ENCODE results near the gene MTERF4. TPM values are rescaled to one million over a fixed set of nuclear protein-coding genes. Genes with fewer than 3 reads are reported as not detected.

Gene MTERF4
- total RNA-seq, 1 experiment from 2014 or later = 49.0 TPM

DNA sequence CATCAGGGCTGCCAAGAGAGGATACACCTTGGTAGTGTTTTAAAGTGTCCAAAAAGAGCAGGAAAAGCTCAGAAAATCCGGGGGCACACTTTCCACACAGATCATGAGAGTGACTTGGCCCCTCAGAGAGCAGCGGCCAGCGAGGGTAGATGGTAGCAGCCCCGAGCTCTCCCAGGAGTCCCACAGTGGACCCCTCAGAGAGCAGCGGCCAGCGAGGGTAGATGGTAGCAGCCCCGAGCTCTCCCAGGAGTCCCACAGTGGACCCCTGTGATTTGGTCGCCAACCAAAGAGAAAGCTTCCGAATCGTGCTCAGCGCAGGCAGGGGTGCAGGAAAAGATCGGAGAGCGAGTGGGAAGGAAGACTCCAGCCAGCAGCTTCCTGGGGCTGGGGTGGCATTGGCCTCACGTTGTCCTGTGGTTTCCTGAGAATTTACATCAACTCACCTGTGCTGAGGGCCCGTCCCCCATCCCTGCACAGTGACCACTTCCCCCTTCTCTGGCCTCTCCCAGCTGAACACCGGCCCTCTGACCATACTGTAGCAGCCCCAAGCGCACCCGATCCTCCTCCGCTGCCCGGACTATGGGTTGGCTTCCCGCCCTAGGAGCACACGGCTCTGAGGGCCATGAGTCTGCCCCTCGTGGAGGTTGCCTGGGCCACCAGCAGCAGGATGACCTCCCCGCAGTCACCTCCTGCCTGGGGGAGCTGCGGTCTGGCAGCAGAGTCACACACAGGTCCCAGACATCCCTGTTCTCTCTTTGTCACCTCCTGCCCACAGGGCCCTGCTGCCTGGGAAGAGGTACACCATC lies 33.7 kb downstream of the MTERF4 start:
- Histone ChIP-seq H3K36me3 (no peaks in the 10 kb centered on the region; the same call in 1 of the 2 replicates), H3K9me3 (replicated peaks) (no peaks in the 10 kb centered on the region), H3K4me1 (no peaks in the 10 kb centered on the region; the same call in 1 of the 2 replicates), H3K27me3 (no peaks in the 10 kb centered on the region), H3K27ac (no peak overlapping the region), H3K4me3 (no peak overlapping the region)
- DNase-seq = no peak

DNA sequence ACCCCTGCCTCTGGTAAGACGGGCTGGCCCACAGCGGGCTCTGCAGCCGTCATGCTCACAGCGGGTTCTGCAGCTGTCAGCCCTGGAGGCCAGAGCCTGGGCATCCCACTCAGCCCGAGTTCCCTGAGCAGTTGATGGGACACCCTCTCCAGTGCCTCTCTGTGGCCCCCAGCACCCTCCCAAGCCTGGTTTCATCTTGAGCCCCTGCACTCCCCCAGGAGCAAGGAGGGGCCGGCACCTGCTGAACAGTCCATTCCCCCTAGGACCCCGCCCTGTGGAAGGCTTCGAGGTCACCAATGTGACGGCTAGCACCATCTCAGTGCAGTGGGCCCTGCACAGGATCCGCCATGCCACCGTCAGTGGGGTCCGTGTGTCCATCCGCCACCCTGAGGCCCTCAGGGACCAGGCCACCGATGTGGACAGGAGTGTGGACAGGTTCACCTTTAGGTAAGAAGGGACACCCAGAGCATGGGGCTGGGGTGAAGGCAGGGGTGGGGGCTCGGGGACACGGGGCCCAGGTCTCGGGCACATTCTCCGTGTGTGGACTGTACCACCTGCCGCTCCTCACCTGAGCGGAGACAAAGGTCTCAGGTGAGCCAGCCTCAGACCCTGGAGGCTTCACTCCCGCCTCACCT lies 34.5 kb downstream of the MTERF4 start:
- H3K27me3 ChIP-seq = no peaks in the 10 kb centered on the region
- no peak for DNase-seq
- H3K4me3 ChIP-seq = no peak overlapping the region
- H3K36me3 ChIP-seq = no peaks in the 10 kb centered on the region; the same call in 1 of the 2 replicates
- peaks cover 1% of the 10 kb centered on the region; the same call in 1 of the 2 replicates for H3K4me1 ChIP-seq
- no peak overlapping the region for H3K27ac ChIP-seq
- no peaks in the 10 kb centered on the region for H3K9me3 ChIP-seq (replicated peaks)

DNA sequence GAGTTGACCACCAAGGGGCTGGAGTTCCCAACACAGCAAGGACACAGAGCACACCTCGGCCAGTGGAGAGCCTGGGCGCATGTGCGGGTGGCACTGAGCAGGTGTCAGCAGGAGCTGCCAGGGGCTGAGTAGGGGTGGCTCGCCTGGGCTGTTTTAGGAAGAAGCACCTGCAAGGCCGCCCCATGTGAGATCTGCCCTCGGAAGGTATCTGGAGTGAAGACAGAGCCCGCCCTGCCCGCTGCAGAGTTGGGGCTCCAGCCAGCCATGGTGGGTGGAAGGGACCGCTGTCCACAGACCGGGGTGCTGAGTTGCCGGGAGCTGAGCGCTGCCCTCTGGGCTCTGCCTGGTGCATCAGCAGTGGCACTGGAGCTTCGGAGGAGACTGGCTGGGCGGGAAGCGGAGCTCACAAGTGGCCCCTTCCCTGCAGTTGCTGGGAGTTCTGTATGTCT lies 35.2 kb downstream of the MTERF4 start:
- DNase-seq = no peak
- Histone ChIP-seq H3K4me1 (peaks cover 8% of the 10 kb centered on the region; the same call in 1 of the 2 replicates), H3K4me3 (no peak overlapping the region), H3K9me3 (replicated peaks) (no peaks in the 10 kb centered on the region), H3K27me3 (no peaks in the 10 kb centered on the region), H3K27ac (no peak overlapping the region), H3K36me3 (no peaks in the 10 kb centered on the region)

DNA sequence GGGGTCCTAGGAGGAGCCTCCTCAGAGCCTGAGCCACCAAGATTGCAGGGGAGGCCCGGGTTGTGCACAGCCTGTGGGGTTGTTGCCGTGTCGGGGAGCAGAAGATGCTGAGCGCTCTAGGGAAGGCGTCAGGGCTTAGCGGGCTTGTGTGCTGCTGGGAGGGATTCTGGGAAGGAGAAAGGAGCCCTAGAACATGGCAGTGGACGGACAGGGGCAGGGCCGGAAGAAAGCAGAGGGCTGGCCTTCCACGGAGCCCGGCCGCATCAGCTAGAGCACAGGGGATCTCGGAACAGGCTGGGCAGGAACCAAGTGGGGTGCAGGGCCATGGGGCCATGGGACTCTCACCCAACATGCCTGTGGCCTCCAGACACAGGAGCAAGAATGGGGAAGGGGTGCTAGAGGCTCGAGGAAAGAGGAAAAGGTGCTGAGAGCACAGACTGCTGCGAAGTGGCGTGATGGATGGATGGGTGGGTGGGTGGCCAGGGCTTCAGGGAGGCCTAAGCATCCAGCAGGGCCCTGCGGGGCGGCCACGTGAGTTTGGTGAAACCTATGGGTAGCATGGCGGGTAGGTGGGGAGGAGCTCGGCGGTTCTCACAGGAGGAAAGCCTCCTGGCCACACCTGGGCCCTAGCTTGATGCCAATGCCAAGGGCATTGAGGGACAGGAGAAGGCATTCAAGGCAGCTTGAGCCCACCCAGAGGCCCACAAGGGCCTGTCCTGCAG lies 35.8 kb downstream of the MTERF4 start:
- Histone ChIP-seq H3K27ac (no peak overlapping the region), H3K9me3 (replicated peaks) (no peaks in the 10 kb centered on the region), H3K27me3 (no peaks in the 10 kb centered on the region), H3K4me3 (no peak overlapping the region), H3K4me1 (peaks cover 8% of the 10 kb centered on the region; the same call in 1 of the 2 replicates), H3K36me3 (no peaks in the 10 kb centered on the region)
- DNase-seq = no peak

DNA sequence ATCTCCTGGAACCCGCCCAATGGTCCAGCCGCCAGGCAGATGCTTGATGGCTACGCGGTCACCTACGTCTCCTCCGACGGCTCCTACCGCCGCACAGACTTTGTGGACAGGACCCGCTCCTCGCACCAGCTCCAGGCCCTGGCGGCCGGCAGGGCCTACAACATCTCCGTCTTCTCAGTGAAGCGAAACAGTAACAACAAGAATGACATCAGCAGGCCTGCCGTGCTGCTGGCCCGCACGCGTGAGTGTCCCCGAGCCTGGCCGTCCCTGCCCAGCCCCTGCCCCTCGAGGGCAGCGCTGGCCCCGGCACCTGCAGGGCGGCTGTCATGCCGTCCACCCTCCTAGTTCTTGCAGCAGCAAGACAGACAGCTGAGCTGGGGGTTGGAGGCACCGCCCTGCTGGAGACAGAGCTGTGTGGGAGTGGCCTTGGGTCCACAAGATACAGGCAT lies 36.7 kb downstream of the MTERF4 start:
- Histone ChIP-seq H3K27ac (no peak overlapping the region), H3K9me3 (replicated peaks) (no peaks in the 10 kb centered on the region), H3K36me3 (no peaks in the 10 kb centered on the region), H3K4me3 (no peak overlapping the region), H3K4me1 (peaks cover 8% of the 10 kb centered on the region; the same call in 1 of the 2 replicates), H3K27me3 (no peaks in the 10 kb centered on the region)
- DNase-seq = no peak

DNA sequence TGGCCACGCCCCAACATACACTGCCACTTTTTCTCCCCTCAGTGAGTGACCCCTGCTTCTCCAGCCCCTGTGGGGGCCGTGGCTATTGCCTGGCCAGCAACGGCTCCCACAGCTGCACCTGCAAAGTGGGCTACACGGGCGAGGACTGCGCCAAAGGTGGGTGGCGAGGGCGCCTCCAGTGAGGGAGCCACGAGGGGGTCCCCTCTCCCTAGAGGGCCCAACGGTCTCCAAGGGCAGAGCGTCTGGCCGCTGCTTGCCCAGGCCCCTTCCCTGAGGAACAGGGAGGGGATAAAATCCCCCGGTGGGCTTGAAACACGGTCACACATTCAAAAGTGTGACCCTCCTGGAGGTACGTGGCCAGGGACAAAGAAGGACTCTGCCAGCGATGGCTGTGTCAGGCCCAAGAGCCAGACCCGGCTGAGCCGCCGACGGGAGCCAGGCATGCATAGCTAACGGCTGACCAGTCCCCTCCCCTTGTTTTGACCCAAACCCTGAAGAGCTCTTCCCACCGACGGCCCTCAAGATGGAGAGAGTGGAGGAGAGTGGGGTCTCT lies 37.2 kb downstream of the MTERF4 start:
- no peak for DNase-seq
- no peak overlapping the region for H3K27ac ChIP-seq
- H3K36me3 ChIP-seq = no peaks in the 10 kb centered on the region
- no peaks in the 10 kb centered on the region for H3K9me3 ChIP-seq (replicated peaks)
- H3K4me3 ChIP-seq = no peak overlapping the region
- H3K4me1 ChIP-seq = peaks cover 8% of the 10 kb centered on the region; the same call in 1 of the 2 replicates
- no peaks in the 10 kb centered on the region for H3K27me3 ChIP-seq

DNA sequence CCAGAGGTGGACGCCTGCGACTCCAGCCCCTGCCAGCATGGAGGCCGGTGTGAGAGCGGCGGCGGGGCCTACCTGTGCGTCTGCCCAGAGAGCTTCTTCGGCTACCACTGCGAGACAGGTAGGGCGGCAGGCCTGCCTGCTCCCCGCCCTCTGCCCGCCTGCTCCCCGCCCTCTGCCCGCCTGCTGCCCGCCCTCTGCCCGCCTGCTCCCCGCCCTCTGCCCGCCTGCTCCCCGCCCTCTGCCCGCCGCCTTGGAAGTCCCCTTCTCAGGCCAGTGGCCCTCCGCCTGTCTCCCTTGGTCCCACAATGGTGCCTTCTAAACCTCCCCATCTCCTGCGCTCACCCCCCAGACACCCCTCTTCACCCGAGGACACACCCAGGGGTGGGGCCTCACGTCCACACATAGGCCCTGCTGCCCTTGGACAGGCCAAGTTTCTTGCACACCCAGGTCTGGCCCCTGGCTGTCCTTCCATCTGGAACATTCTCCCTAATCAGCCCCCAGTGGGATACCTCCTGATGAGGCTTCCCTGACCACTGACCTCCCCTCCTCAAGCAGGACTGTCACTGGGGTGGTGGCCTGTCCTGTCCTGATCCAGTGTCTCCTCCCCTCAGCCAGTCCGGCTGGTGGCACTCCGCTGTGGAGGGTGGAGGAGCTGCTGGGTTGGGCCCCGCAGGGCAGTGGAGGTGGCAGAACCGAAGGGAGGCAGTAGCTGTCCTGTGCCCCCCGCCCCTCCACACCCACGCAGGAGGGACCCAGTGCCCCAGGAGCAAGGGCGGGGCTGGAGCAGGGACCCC lies 37.9 kb downstream of the MTERF4 start:
- peaks cover 8% of the 10 kb centered on the region; the same call in 1 of the 2 replicates for H3K4me1 ChIP-seq
- DNase-seq = no peak
- H3K27me3 ChIP-seq = no peaks in the 10 kb centered on the region
- H3K36me3 ChIP-seq = no peaks in the 10 kb centered on the region
- peaks cover under 1% of the 10 kb centered on the region; the same call in 1 of the 2 replicates for H3K9me3 ChIP-seq (replicated peaks)
- no peak overlapping the region for H3K4me3 ChIP-seq
- no peak overlapping the region for H3K27ac ChIP-seq

DNA sequence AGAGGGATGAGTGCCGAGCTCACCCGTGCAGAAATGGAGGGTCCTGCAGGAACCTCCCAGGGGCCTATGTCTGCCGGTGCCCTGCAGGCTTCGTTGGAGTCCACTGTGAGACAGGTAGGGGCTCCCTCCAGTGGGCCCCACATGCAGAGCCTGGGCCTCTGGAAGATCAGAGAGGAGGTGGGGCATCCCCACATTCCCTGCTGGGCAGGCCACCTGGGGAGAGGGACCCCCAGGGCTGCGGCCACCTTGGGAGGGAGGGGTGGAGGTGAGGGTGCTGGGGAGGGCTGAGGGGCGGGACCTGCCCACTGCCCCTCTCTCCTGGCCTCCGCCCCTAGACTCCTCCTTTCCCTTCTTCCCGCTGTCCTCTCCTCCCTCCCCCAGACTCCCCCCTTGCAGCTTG lies 38.5 kb downstream of the MTERF4 start:
- H3K27me3 ChIP-seq = no peaks in the 10 kb centered on the region
- DNase-seq = no peak

DNA sequence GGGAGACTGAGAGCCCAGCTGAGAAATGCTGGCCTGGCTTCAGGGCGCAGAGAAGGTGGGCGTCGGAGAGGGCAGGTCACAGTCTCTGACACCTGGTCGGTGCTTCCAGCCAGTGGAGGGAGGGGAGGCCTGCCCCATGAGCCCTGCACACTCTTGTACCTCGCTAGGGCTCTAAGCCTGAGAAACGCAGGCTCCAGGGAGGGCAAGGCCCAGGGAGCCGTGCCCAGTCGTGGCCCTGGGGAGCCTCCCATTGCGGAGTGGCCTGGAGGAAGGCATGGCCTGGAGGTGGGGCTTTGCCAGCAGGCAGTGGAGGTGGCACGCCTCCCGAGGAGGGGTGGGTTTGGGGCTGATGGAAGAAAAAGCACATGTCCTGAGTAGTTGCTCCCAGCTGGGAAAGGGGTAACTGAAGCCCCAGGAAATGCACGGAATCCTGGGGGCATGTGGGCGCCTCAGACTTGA lies 39.0 kb downstream of the MTERF4 start:
- DNase-seq = no peak
- Histone ChIP-seq H3K4me3 (no peak overlapping the region), H3K27me3 (no peaks in the 10 kb centered on the region), H3K36me3 (no peaks in the 10 kb centered on the region), H3K27ac (no peak overlapping the region), H3K9me3 (replicated peaks) (peaks cover 4% of the 10 kb centered on the region; the same call in 1 of the 2 replicates), H3K4me1 (peaks cover 8% of the 10 kb centered on the region; the same call in 1 of the 2 replicates)

More for the DNA sequence above, 38.5 kb downstream of the MTERF4 start:
- Histone ChIP-seq H3K4me3 (no peak overlapping the region), H3K27ac (no peak overlapping the region), H3K9me3 (replicated peaks) (peaks cover 4% of the 10 kb centered on the region; the same call in 1 of the 2 replicates), H3K36me3 (no peaks in the 10 kb centered on the region), H3K4me1 (peaks cover 8% of the 10 kb centered on the region; the same call in 1 of the 2 replicates)

DNA sequence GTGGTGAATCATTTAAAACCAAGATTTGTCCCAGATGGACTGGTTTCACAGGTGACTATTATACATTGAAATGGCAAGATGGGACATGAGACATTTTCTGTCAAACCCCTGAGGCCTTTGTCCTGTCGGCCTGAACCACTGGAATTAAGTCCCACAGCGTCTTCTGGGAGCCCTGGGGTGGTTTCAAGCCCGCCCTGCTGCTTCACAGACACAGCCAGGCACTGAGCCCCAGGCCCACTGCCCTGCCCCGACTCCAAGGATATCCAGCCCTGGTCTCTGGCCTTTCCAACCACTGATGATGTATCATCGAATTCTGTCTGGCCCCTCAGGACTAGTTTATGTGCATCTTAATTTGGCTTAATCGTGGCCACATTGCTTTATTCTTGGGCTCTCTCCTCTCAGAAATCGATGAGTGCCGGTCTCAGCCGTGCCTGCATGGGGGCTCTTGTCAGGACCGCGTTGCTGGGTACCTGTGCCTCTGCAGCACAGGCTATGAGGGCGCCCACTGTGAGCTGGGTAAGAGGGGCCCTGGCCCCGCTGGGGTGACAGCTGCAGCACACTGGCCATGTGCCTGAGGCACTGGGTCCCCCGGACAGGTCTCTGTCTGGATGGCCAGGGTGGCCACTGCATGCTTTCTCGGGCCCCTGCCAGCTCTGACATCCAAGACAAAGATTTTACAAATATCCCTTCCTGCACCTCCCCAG lies 39.5 kb downstream of the MTERF4 start:
- H3K4me1 ChIP-seq = peaks cover 8% of the 10 kb centered on the region; the same call in 1 of the 2 replicates
- DNase-seq = peak in 1 of 2 experiments; percentile 37
- H3K27ac ChIP-seq = no peak overlapping the region
- peaks cover 4% of the 10 kb centered on the region; the same call in 1 of the 2 replicates for H3K9me3 ChIP-seq (replicated peaks)
- no peak overlapping the region for H3K4me3 ChIP-seq
- H3K36me3 ChIP-seq = no peaks in the 10 kb centered on the region
- no peaks in the 10 kb centered on the region for H3K27me3 ChIP-seq

DNA sequence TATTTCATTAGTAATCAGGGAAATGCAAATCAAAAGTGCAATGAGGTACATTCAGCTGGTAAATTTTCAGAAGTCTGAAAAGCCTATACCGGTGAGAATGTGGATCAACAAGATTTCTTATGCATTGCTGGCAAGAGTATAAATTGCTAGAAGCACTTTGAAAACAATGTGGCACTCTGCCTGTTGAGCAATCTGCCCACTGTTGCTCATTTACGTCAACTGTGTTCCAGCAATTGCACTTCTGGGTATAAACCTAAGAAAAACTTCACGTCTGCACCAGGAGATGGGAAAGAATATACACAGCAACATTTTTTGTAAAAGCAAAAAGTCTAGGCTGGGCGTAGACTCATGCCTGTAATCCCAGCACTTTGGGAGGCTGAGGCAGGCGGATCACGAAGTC lies 40.8 kb downstream of the MTERF4 start:
- Histone ChIP-seq H3K36me3 (no peaks in the 10 kb centered on the region), H3K4me3 (no peak overlapping the region), H3K27me3 (no peaks in the 10 kb centered on the region), H3K27ac (no peak overlapping the region), H3K9me3 (replicated peaks) (peaks cover 4% of the 10 kb centered on the region; the same call in 1 of the 2 replicates), H3K4me1 (peaks cover 8% of the 10 kb centered on the region; the same call in 1 of the 2 replicates)
- no peak for DNase-seq

DNA sequence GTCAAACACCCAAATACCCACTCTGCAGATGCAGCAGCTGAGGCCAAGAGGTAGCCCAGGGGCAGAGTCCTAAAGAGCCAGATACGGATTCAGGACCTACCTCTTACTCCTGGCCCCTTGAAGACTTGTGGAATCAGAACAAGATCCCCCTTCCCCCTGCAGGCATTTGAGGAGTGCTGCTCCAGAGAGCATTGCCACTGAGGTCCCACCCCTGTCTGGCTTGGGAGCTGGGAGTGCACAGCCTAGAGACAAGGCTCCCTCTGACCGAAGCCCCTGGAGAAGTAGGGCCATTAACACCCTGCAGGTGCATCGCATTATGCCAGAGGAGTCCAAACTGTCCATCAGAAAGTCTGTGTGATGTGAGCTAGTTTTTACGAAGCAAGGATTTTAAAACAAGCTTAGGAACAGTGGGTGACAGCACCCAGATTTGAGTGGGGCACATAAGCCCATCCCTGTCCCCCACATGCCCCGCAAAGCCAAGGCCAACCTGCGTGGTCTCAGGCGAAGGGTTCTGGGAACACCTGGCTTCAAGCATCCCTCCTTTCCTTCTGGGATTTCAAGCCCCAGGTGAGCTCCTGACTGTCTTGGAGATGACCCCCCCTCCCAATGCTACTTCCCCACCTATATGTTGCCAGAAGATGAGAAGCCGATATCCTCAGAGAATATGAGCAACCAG lies 48.4 kb downstream of the MTERF4 start:
- Histone ChIP-seq H3K36me3 (peaks cover 29% of the 10 kb centered on the region), H3K27ac (no peak overlapping the region), H3K4me3 (no peak overlapping the region), H3K9me3 (replicated peaks) (no peaks in the 10 kb centered on the region; the same call in 1 of the 2 replicates), H3K4me1 (peaks cover 6% of the 10 kb centered on the region; the same call in 1 of the 2 replicates), H3K27me3 (no peaks in the 10 kb centered on the region)
- DNase-seq = peak in 1 of 2 experiments; percentile 1

Data from SJCRH30 (cell line).